Upper lobe of left lung (tissue), 4 donors: ENCODE results near the gene ZMYM3.
"Not testable (repeated sequence)": the region's sequence is repeated elsewhere in the genome, so short reads cannot be mapped to it uniquely, and the experiment has no call there.

Experiments
- CTCF ChIP-seq, 6 experiments: fragments of 450-650 bp in 4 of 6; fragments of 200-600 bp in 2 of 6; sonication (generic) in 2 of 6; IDR thresholded peaks; one replicate each; pipeline ENCODE4 v1.5.1; 2016 to 2019; ENCODE audit warnings: antibody characterized with exemption in 6 of 6
- EP300 ChIP-seq, 4 donors: sonication (generic); formaldehyde crosslinking; IDR thresholded peaks; one replicate each; pipeline ENCODE4 v1.5.1; 2017; ENCODE audit warnings: antibody characterized with exemption in 4 of 4, control low read depth in 2 of 4
- POLR2A ChIP-seq, 4 donors: fragments of 450-650 bp; IDR thresholded peaks; one replicate each; pipeline ENCODE4 v1.5.1; 2016 to 2017; ENCODE audit warnings: antibody characterized with exemption in 4 of 4, mild to moderate bottlenecking in 2 of 4
- POLR2AphosphoS5 ChIP-seq, 2 donors: sonication (generic); formaldehyde crosslinking; IDR thresholded peaks; one replicate each; pipeline ENCODE4 v1.5.1; 2017; ENCODE audit warnings: antibody characterized with exemption in 2 of 2

- TF ChIP-seq POLR2A, CTCF, POLR2AphosphoS5, EP300 (IDR thresholded peaks at IDR 0.05): not testable (repeated sequence)
Measured at GRCh38 chrX:71281300-71281699, 27.4 kb upstream of the ZMYM3 start.
